GM19035 (cell line): ENCODE results near the gene HORMAD2.

Experiments
- ATAC-seq: cut with Tn5 transposase; IDR thresholded peaks from one replicate; pipeline ENCODE4 v1.9.1; 2021; ENCODE audit not compliant: unreplicated experiment

Gene HORMAD2, protein sequence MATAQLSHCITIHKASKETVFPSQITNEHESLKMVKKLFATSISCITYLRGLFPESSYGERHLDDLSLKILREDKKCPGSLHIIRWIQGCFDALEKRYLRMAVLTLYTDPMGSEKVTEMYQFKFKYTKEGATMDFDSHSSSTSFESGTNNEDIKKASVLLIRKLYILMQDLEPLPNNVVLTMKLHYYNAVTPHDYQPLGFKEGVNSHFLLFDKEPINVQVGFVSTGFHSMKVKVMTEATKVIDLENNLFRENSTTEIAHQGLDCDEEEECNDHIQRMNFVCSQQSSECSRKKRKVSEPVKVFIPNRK

DNA sequence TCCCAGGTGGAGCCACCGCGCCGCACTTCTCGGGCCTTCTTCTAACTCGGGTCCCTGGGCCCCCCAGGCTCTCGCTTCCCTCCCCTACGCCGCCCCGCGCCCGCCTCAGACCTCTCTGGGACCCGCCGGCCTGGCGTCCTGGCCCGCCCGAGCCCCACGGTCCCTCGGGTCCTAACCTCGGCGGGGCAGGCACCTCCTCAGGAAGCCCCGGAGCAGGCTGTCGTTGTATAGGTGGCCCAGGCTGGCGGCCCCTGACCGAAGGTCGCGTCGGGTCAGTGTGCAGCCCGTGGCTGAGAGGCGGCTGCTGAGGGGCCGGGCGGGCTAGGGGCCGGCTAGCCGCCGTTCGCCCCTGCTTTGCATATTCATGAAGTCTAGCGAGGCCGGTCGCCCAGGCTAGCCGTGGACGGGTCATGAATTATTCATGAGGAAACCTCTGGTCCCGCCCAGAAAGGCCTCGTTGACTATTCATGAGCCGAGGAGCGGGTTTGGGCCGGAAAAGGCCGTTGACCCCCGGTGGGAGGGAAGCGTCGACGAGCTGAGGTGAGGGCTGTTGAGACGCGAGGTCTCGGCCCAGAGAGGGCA, at the start of gene HORMAD2:
Gene HORMAD2 (plus strand): TSS at position 513 of the 582 bp plus-strand sequence. CDS start 13,489 bp downstream, outside the sequence.
- ATAC-seq = no peak

DNA sequence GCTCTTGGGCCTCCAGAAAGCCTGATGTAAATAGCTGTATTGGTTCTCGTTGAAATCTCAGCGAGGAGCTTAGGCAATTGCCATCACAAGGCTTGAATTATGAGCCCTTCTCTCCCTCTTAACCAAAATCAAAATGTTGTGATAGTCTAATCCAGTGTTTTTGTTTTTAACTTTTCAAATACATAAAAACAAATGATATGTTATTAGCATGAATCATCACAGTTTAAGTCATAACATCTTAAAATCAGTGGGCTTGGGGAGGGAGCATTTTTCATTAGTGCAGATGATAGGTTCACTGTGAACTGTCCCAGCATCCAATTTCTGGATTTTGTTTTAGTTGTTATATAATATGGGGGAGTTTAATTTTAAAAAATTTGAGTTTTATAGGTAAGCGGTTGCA, 48.9 kb upstream of the HORMAD2 start:
- ATAC-seq = no peak

DNA sequence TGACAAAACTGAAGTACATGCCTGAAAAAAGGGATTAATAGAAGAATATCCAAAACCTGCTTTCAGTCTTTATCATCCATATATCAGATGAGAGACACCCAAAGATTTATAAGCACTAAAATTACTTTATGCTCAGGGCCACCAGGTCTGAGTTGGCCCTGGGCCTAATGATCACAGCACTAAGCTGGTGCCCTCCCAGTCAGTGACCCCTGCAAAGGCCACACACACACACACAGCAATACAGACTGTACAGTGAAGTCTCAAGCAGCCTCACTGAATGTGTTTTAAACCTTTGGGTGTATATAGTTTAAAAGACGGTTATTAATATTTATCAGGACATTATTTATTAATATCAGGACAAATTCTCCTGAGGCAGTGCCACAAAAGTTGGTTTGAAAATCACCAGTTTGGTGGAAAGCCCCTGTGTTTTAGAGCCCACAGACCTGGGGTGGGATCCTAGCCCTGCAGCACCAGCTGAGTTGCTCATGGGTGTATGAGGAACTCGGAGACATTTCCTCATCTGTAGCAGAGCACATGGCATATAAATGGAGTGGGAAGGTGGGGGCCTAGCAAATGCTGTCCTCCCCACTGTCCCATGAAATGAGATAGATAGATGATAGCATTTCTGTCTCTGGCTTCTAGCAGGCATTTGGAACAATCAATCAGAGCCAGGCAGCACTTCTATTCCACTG, 48.4 kb upstream of the HORMAD2 start:
- no peak for ATAC-seq

DNA sequence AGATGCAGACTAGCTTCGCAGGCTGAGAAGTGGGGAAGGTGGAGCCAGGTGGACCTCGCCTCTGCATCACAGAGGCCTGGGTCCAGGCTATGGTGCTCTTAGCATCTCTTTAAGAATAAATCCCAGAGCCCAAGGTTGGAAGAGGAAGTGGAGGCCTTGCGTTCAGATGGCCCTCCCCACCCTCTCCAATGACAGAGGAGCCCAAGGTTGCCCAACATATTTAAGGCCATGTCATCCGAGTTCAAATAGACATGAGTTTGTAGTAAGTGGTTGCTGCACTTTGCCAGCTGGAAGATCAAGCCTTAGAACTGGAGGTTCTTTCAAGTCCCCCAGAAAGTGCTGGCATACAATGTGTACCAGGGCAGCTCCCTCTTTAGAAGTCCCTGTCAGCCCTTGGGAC, 47.1 kb upstream of the HORMAD2 start:
- ATAC-seq = no peak

DNA sequence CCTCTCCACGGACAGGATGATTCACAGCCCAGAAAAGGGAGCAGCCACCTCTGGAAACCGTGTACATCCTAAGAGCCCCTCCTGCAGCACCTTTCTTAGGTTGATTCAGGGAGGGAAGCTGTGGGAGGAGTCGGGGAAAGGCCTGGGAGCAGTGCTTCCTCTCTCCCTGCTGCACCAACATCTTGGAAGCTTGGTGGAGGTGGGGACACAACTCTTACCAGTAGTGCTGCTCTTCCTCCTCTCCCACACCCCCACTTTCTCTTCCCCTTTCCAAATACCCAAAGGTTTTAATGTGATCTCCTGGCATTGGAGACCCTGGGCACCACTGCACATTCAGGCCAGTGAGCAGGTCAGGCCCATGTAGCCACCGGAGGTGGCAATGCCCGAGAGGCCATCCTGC, 46.4 kb upstream of the HORMAD2 start:
- ATAC-seq = no peak

DNA sequence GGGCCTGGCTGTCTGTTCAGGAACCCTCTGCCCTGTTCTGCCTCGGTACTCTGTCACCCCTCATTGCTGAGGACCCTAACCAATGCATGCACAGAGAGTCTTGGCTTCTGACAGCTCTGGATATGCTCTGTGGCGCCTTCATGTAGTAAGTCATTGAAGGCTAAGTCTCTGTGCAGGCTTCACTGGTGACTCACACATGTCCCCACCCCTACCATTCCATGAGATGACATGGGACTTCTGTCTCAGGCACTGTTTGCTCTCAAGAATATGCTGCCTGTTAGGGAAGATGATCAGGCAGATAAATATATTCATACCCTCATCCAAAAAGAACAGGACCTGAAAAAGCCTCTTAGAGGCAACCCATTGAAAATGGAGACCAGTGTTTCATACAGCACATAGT, 43.6 kb upstream of the HORMAD2 start:
- no peak for ATAC-seq

DNA sequence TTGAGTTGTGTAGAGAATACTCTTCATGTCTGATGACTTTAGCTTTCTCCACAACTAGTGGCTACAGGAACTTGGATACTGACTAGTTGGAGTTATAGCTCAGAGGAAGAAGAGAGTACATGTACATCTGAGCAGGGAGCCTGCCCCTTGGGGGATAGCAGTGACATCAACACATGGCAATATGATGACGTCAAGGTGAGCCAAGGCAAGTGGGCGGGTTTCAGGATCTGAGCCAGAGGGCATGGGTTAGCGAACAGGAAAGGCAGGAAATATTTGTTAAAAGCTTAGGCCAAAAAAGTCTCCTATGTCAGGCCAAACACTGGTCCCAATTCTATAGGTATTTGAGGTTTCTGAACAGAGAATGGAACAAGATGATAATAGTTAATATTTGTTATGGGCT, 42.0 kb upstream of the HORMAD2 start:
- ATAC-seq = no peak

DNA sequence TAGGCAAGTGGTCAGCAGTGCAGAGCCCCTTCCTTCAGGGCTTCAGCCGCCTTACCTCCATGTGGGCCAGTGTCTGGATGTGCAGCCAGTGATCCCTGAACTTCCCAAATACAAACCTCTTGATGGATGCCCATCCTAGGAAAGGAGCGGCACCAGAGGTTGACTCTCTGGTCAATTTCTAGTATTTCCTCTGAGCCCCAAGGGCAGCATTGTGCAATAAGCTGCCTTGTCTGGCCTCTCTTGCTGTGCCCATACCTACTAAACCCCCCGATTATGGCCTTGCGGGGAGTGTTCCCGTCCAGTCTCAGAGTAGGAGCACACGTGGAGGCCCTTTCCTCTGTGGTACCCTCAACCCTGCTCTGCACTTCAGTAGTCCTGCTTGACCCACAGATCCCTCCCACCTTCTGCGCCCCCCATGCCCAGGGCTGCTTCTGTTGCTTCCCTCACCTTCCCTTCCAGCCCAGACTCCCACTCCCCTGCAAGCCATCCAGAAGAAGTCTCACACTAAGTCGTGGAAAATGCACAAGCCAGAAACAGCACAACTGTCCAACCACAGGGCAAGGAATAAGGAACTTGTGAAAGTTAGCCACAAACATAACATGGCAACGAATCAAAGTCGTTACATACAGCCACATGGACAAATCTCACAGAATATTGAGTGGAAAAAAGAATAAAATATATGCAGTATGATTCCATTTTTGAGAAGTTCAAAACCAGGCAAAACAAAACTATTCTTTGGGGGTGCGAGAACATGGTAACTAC, 39.6 kb upstream of the HORMAD2 start:
- no peak for ATAC-seq

DNA sequence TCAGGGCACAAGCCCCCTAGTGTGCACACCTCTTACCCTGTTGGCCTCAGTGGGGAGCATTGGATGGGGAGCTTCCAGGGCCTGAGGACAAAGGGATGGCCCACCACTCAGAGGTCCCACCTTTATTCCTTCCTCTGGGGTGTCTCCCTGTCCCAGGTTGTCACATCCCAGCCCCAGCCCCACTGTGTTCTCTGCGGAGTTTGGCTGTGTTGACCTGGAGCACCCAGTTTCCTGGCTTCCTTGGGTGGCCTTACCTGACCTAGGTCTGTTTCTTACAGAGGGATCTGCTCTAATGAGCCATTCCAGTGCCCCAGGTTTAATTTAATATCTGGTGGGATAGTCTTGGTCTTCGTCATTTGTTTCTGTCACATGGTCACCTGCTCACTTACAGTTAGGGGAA, 38.8 kb upstream of the HORMAD2 start:
- no peak for ATAC-seq

DNA sequence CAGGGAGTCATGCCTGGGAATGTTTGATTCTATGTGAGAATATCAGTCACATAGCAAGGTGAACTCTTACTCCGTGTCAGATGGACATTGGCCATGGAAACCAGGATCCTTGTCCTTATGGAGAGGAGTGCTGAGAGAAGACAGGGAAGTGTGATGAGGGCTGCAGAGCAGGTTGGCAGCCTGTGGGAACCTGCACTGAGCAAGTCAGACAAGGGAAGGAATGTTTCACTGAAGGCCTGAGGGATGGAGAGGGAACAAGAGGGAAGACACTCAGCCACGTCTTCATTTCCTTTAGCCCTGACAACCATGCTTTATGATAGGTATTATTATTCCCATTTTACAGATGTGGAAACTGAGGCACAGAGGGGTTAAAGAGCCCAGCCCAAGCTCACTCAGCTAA, 38.4 kb upstream of the HORMAD2 start:
- no peak for ATAC-seq

DNA sequence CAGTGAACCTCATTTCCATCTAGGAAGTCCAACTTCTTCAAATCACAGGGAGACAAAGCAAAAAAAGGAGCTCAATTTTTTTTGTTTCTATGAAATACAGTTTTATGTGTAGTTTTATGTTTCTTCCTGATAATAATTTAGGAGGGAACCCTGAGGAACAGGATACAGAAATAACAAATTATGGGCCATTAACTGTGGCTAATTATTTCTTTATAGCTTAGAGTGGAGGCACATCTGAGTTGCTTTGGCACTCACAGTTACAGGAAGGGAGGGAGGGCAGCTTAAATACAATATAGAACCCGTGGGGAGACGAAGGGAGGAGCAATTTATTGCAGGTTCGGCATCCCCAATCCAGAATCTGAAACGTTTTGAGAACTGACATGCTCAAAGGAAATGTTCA, 37.1 kb upstream of the HORMAD2 start:
- ATAC-seq = no peak

DNA sequence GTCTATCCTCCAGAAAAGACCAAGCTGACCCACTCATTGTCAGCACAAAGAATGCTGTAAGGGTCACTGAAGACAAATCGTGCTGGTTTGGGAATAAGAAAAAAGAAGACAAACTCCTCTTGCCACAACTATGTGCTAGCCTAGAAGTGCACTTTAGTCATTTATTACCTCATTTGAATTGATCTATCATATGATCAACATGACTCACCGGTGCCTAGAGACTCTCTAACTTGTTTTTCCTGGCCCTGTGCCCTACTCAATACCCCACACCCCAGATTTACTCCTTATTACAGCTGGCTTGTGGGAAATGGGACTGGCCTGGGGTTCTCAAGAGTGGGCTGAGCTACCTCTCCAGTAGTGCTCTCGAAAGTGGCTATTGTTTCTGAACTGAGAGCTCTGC, 35.9 kb upstream of the HORMAD2 start:
- no peak for ATAC-seq

DNA sequence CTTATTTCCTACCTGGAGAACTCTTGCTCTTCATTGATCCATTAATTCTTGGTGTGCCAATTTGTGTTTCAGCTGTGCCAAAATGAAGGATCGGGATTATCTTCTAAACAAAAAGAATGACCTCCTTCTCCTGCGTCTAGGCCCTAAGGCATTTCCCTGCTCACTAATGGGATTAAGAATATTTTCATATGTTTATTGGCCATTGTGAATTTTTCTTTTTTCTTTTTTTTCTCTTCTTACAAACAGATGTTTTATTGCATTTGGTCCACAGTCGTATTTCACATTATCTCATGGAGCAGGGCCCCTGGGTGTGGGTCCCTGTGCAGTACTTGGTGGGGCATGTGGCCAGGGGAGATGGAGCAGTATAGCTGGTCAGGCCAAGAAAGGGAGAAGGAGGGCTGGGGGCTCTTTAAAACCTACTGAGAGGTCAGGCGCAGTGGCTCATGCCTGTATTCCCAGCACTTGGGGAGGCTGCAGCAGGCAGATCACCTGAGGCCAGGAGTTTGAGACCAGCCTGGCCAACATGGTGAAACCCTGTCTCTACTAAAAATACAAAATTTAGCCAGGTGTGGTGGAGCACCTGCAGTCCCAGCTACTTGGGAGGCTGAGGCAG, 35.3 kb upstream of the HORMAD2 start:
- ATAC-seq = no peak

DNA sequence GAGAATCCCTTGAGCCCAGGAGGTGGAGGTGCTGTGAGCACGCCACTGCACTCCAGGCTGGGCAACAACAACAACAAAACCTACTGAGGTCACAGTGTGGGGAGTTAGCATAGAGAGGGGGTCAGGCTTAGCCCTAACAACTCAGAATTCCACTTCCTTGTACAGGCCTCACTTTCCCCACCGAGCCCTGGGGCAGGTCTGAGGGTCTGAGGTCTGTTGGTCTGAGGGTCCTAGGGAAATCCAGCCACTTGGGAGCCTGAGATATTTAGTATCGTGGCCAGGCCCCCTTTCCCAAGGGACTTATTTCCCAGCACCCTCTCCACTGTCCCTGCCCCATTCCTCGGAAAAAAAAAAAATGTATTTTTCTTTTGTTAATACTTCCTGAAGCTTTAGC, 34.8 kb upstream of the HORMAD2 start:
- ATAC-seq = no peak

DNA sequence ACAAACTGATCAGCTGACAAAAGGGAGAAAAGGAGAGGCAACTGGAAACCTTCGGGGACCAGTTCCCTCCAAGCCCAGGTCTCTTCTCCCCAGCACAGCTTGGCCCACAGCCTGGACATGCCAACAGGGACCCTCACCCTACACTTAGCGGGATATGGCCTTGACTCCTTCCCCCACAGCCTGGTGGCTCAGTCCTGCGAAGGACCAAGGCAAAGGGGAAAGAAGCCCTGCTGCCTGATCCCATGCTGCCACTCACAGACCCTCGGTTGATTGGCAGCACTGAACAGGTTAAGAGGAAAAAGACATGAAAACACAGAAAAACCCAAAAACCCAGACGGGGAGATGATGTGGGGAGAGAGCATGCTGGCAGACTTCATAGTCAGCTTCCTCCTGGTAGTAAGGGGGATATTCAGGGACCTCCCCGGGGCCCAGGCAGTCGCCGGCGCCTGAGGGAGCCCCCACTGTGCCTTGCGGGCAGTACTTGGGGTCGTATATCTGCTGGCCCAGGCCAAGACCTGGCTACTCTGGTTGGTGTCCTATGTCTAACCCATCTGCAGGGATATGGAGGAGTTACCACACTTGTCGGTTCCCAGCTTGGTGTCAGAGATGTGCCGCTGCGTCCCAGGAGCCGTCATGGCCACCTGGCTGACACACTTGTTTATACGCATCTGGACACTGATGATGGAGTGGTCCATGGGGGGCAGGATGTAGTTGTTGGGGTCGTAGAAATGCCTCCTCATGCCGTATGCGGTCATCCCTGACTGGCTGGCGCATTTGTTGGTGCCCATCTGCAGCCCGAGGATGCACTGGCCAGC, 34.2 kb upstream of the HORMAD2 start:
- no peak for ATAC-seq

DNA sequence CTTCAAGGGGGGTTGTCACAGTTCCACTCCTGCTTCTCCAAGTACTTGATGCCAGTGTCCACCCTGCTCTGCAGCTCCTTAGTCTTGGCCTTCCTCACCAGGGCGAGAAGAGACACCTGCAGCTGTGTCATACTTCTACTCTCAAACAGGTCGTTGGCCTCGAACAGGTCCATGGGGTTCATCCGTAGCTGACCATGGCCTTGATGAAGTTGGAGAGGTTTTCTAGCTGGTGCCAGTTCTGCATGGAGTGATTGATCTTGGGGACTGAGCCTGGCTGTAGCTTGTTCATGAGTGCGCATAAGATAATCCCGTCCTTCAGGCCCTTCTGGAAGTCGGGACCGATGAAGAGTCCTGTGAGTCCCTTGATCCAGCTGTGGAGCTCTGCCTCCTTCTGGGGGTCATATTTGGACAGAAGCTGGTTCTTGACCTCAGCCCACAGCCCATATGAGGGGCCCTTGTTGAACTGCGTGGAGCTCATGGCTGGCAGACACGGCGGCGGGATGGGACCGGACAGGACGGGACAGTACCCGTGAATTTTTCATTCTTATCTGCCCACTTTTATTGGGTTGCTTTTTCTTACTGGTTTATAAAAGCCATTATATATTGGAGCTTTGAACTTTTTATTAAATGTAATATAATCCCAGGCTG, 33.4 kb upstream of the HORMAD2 start:
- no peak for ATAC-seq

DNA sequence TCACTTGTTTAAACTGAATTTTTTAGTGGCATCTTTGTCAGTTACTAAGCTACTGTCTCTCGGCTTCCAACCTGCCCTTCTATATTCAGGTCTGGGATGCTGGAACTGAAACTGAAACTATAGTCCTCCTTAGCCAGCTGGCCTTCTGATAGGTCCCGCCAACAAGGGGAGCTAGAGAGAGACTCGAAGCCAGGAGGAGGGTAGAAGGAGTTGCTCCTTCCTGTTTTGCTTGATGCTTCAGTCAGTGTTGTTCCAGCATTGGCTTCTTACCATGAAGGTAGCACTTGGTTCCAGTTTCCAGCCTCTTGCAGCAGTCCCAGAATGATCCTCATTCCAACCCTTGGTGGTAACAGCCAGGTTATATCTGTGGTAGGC, 32.9 kb upstream of the HORMAD2 start:
- ATAC-seq = no peak

DNA sequence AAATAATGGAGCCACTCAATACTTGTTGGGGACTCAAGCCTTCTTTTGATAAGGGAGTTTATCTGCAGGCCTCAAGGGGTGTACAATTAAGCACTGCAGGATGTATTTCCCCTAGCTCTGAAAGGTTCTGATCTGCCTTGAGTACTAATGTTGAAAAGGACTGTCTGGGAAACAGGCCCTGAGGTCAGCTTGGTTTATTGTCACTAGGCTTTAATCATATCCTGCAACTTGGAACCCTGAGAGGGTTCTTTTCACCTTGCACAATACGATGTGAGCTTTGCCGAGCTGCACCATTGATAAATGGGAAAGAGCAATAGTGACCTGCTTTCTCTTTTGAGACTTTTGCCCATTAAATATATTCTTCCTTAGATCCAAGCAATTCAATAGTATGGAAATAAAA, 31.6 kb upstream of the HORMAD2 start:
- ATAC-seq = no peak

DNA sequence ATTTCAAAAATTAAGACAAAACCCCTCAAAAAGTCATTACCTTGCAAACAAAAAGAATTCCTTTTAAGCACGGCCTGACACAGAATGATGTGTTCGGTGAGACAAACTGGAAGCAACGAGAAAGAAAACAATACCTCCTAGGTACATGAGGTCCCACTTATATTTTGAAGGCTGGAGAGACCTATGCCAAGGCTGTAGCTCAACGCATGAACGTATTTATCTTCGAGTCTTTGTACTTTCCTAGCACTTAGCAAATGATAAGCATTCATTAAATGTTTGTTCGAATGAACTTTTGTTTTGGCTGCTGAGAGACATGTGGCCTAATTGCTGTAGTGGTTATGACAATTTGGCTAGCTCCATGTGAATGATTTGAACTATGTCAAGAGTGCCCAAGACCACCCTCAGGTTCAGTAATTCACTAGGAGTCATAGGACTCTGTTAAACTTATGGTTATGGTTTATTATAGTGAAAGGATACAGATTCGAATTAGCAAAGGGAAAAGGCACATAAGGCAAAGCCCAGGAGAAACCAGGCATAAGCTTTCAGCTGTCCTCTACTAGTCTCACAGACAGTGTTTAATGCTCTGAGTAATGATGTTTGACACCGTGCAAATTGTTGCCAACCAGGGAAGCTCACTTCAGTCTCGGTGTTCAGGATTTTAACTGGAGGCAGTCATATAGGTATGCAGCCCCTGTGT, 26.0 kb upstream of the HORMAD2 start:
- ATAC-seq = no peak

DNA sequence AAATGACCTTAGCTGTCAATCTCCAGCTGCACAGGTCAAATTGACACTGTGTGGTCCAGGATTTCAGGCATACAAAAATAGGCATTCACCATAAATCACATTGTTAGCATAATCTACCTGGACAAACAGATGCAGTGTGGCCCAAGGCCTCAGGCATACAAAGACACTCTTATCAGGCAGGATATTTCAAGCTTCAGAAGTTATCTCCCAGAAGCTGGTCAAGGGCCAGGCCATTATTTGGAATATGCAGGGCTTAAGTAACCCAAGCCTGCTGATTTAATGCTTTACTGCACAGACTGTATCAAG, 25.5 kb upstream of the HORMAD2 start:
- ATAC-seq = no peak
